Neural crest cell (in vitro differentiated cells): ENCODE results near the gene EIF4G3. TPM values are rescaled to one million over a fixed set of nuclear protein-coding genes. Genes with fewer than 3 reads are reported as not detected.

Source experiments
- DNase-seq: peaks from one replicate; pipeline ENCODE4 v3.0.0; 2021; ENCODE audit warnings: low read depth, mixed read lengths, low spot score
- H3K27ac Mint-ChIP-seq: one replicate; pipeline ENCODE4 v1.8.0; 2021; ENCODE audit warnings: mild to moderate bottlenecking, mixed read lengths; ENCODE audit not compliant: unreplicated experiment
- H3K27me3 Mint-ChIP-seq: 2 replicates; pipeline ENCODE4 v1.8.0; 2021; ENCODE audit warnings: low read depth, mild to moderate bottlenecking, mixed read lengths
- H3K36me3 Mint-ChIP-seq: 2 replicates; pipeline ENCODE4 v1.8.0; 2021; ENCODE audit warnings: low read depth, mild to moderate bottlenecking, mixed read lengths
- H3K4me1 Mint-ChIP-seq: 2 replicates; pipeline ENCODE4 v1.8.0; 2021; ENCODE audit warnings: mixed read lengths
- H3K4me3 Mint-ChIP-seq: one replicate; pipeline ENCODE4 v1.8.0; 2021; ENCODE audit warnings: mild to moderate bottlenecking, mixed read lengths
- H3K9me3 Mint-ChIP-seq: 2 replicates; pipeline ENCODE4 v1.8.0; 2021; ENCODE audit warnings: mixed read lengths
- total RNA-seq: library from RNA; stranded (reverse); gene quantifications from 2 replicates; pipeline ENCODE4 v1.2.1, GENCODE V29; 2021
- TF ChIP-seq, protein P1 (sequence below): fragments of 200-600 bp; sonication (generic); conservative IDR thresholded peaks from 2 replicates; pipeline ENCODE4 v1.5.0; 2021; ENCODE audit warnings: antibody characterized with exemption, mild to moderate bottlenecking

Gene EIF4G3
- total RNA-seq, 1 donor from 2014 or later, result 97.5 TPM

DNA sequence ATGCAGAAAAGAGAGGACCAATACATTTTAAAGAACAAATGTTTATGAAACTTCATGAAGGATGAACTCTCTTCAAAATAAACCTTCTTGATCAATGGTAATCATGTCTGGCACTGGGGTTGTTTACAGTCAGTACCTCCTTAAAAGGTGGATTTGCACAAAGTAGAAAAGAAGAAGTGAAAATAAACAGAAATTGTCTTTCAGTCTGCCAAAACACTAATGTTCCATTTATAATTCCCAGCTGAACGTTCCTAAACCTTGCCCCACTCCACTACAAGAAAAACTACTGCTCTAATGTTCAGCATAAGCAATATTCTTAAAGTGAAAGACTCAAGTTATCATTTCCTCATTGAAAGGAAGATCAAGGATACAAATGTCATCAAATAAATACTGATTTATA lies 86.2 kb downstream of the EIF4G3 start:
- H3K4me3 Mint-ChIP-seq, result no peak overlapping the region
- peaks cover 3% of the 10 kb centered on the region for H3K9me3 Mint-ChIP-seq
- TF ChIP-seq, protein P1, sequence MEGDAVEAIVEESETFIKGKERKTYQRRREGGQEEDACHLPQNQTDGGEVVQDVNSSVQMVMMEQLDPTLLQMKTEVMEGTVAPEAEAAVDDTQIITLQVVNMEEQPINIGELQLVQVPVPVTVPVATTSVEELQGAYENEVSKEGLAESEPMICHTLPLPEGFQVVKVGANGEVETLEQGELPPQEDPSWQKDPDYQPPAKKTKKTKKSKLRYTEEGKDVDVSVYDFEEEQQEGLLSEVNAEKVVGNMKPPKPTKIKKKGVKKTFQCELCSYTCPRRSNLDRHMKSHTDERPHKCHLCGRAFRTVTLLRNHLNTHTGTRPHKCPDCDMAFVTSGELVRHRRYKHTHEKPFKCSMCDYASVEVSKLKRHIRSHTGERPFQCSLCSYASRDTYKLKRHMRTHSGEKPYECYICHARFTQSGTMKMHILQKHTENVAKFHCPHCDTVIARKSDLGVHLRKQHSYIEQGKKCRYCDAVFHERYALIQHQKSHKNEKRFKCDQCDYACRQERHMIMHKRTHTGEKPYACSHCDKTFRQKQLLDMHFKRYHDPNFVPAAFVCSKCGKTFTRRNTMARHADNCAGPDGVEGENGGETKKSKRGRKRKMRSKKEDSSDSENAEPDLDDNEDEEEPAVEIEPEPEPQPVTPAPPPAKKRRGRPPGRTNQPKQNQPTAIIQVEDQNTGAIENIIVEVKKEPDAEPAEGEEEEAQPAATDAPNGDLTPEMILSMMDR, result no peak
- H3K27ac Mint-ChIP-seq, result no peak overlapping the region
- H3K36me3 Mint-ChIP-seq, result peaks cover 27% of the 10 kb centered on the region
- DNase-seq, result no peak
- peaks cover 5% of the 10 kb centered on the region for H3K4me1 Mint-ChIP-seq
- no peaks in the 10 kb centered on the region for H3K27me3 Mint-ChIP-seq

DNA sequence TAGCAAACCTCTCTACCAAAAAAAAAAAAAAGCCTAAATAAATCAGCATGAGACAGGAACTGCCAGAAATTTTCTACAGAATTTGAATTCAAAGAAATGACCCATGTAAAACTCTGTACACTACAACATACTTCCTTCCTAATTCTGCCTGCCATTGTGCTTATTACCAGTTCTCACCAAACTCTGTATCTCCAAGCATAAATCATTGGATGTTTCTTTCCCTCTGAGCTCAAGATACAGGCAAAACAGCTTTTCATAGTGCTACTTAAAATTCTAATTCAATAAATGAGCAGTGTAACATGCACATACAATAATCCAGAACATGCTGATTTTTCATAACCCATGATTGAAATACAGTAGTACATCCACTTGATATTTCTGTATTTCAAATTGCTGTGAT lies 87.0 kb downstream of the EIF4G3 start:
- H3K4me3 Mint-ChIP-seq, result no peak overlapping the region
- DNase-seq, result no peak
- H3K27me3 Mint-ChIP-seq, result no peaks in the 10 kb centered on the region
- H3K4me1 Mint-ChIP-seq, result peaks cover 5% of the 10 kb centered on the region
- H3K9me3 Mint-ChIP-seq, result no peaks in the 10 kb centered on the region
- H3K27ac Mint-ChIP-seq, result no peak overlapping the region
- H3K36me3 Mint-ChIP-seq, result peaks cover 23% of the 10 kb centered on the region
- TF ChIP-seq, protein P1, result no peak

DNA sequence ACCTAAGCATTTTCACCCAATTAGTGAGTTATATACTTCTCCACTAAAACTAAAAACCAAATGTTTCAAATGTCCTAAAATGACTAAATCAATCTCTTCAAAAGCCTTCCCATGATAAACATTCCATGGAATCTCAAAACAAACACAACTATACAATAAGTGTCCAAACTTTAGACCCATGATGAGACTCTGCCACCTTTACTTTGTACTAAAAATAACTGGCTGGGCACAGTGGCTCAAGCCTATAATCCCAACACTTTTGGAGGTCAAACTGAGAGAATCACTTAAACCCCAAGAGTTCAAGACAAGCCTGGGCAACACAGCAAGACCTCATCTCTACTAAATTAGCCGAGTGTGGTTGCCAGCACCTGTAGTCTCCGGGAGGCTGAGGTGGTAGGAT lies 87.4 kb downstream of the EIF4G3 start:
- no peak overlapping the region for H3K4me3 Mint-ChIP-seq
- peaks cover 5% of the 10 kb centered on the region for H3K4me1 Mint-ChIP-seq
- DNase-seq, result no peak
- peaks cover 24% of the 10 kb centered on the region for H3K36me3 Mint-ChIP-seq
- no peaks in the 10 kb centered on the region for H3K9me3 Mint-ChIP-seq
- no peaks in the 10 kb centered on the region for H3K27me3 Mint-ChIP-seq
- TF ChIP-seq, protein P1, result no peak
- no peak overlapping the region for H3K27ac Mint-ChIP-seq

DNA sequence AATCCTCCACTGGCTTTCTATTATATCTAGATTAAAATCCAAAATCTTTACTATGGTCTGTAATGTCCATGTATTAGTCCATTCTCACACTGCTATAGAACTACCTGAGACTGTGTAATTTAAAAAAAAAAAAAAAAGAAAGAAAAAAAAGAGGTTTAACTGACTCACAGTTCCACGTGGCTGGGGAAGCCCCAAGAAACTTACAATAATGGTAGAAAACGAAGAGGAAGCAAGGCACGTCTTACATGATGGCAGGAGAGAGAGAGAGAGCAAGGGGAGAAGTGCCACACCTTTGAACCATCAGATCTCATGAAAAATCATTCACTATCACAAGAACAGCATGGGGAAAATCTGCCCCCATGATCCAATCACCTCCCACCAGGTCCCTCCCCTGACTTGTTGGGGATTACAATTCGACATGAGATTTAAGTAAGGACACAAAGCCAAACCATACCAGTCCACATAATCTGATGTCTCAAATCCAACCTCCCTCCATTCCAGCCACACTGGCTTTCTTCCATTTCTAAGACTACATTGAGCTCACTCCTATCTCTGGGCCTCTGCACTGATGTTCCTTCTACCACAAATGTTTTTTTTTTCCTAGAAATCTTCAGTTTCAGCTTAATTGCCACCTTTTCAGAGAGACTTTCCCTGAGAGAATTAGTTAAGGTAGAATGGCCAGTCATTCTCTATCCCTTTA lies 92.4 kb downstream of the EIF4G3 start:
- no peaks in the 10 kb centered on the region for H3K9me3 Mint-ChIP-seq
- no peaks in the 10 kb centered on the region for H3K27me3 Mint-ChIP-seq
- H3K27ac Mint-ChIP-seq, result peak overlapping the region; percentile 57
- peaks cover 4% of the 10 kb centered on the region for H3K4me1 Mint-ChIP-seq
- no peak overlapping the region for H3K4me3 Mint-ChIP-seq
- TF ChIP-seq, protein P1, result no peak
- H3K36me3 Mint-ChIP-seq, result peaks cover 16% of the 10 kb centered on the region
- DNase-seq, result no peak

DNA sequence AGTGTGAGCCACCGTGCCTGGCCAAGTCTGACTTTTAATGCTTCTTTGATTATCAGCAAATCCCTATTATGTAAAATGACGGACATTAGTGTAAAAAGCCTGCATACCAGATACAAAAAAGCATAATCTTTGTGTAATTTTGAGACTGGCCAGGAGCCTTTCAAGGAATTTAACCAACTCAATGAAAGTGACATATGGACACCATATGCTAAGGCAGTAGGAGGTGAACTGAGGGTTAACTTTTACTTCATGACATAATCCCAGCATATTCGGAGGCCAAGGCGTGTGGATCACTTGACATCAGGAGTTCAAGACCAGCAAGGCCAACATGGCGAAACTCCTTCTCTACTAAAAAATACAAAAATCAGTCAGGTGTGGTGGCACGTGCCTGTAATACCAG lies 94.6 kb downstream of the EIF4G3 start:
- H3K4me1 Mint-ChIP-seq, result peaks cover 4% of the 10 kb centered on the region
- TF ChIP-seq, protein P1, result no peak

More for the DNA sequence above, 94.6 kb downstream of the EIF4G3 start:
- peaks cover 17% of the 10 kb centered on the region for H3K36me3 Mint-ChIP-seq
- no peaks in the 10 kb centered on the region for H3K9me3 Mint-ChIP-seq
- no peak overlapping the region for H3K4me3 Mint-ChIP-seq
- DNase-seq, result no peak
- no peaks in the 10 kb centered on the region for H3K27me3 Mint-ChIP-seq
- peak overlapping the region; percentile 29 for H3K27ac Mint-ChIP-seq
